Smooth muscle cell of the coronary artery (primary cell): Measurements from ENCODE around the gene RBM10. TPM values are rescaled to one million over a fixed set of nuclear protein-coding genes. Genes with fewer than 3 reads are reported as not detected.

Source experiments
- total RNA-seq: library from RNA; depleted of rRNA; stranded (reverse); fragments of >200 nt; gene quantifications from 2 replicates; pipeline ENCODE4 v1.2.3, GENCODE V29; 2014; ENCODE audit warnings: low replicate concordance

RBM10 gene
- total RNA-seq: 44.3 and 49.5 TPM in 2 replicates

DNA sequence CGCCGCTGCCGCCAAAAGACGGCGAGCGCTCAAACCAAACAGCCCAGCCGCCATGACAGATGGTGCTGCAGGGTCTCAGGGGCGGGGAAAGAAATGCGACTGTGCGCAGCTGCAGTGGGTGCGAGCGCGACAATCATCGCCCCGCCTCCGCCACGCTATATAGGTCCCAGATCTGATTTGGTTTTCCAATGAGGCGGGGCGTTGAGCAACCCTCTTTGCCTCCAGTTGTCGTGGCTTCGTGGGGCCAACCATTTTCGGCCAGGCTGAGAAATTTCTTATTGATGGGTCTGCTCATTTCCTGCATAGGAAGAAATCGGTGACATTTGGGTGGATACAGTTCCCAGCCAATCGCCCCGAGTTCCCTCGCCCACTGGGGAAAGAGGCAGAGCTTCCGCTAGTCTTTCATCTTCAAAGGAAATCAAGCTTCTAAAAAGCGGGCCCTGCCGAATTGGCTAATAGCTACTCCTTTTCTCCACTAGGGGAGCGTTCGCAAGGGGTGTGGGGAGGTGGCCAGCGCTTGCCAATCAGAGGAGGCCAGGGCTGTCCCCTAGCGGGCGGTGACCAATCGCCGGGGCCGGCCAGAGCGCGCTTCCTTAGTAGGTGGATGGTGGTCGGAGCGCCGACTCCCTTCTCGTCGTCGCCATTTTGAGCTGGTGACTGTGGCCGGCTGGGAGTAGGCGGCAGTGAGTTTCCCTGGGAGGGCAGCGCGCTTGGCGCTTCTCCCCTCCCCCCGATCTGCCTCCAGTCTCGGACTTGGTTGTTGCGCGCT is at the start of gene RBM10, which contains the start of gene NDUFB11:
Gene RBM10 (plus strand): TSS at position 596 of the 769 bp plus-strand sequence. CDS start 2,261 bp downstream, outside the sequence.
Gene NDUFB11 (minus strand): TSS at position 77 of the 769 bp plus-strand sequence. CDS start 23 bp downstream, at position 54.

GRCh38 chrX:47193475-47194193 is 48.6 kb downstream of the RBM10 start, which contains the start of gene UBA1:
TSS of gene UBA1 (plus strand) at chrX:47193829. CDS start at chrX:47198803, 4,974 bp downstream.

DNA sequence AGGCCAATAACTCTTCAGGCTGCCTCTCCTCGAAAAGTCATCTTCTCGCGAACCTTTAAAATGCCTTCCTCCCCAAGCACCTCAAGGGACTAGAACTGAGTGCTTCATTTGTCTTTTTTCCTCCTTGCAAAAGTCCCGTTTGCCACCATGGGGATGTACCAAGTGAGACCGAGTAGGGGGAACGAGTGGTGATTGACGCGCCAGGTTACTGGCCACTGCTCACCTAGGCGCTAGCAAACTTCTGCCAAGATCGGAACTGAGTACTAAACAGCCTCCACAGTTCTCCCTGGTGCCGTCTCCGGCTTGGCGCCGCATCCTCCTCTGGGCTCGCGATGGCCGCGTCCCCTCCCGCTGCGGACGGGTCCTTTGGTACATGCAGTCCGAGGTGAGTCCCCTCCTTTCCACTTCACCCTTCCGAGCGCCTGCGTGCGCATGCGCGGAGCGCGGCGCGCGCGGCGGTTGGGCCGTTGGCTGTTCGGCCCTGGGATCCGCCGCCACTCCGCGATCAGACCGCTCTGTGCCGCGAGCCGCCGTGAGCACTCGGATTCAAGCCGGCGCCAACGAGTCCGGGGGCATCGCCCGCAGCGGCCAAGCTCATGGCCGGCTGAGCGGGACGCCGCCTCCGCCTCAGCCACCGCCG is 73.4 kb downstream of the RBM10 start, which contains the start of gene CDK16:
Gene CDK16 (plus strand): TSS at position 402 of the 640 bp plus-strand sequence. CDS start 4,877 bp downstream, outside the sequence.

GRCh38 chrX:47232803-47233332 is 87.8 kb downstream of the RBM10 start, which contains the start of gene USP11:
TSS of gene USP11 (plus strand) at chrX:47233009. CDS start at chrX:47233044, 35 bp downstream.

Other genes starting within 250 kb of the RBM10 start
- 3.3 and 6.4 TPM in 2 replicates for gene JADE3, start 232.8 kb upstream of the RBM10 start, total RNA-seq
- gene RGN, start 66.8 kb upstream of the RBM10 start, total RNA-seq: 1.5 and 5.6 TPM in 2 replicates
- gene NDUFB11, start 519 bp upstream of the RBM10 start, total RNA-seq: 36.4 and 91.0 TPM in 2 replicates
- gene UBA1, start 48.6 kb downstream of the RBM10 start, total RNA-seq: 106 and 131 TPM in 2 replicates
- 39.4 and 58.6 TPM in 2 replicates for gene CDK16, start 73.5 kb downstream of the RBM10 start, total RNA-seq
- 43.2 and 63.9 TPM in 2 replicates for gene USP11, start 87.8 kb downstream of the RBM10 start, total RNA-seq
- gene ZNF157, start 225.4 kb downstream of the RBM10 start, total RNA-seq: 0.12 TPM in 1 of 2 replicates, not detected in the other